Adrenal gland (tissue), 5 donors: ENCODE data around the gene TMCC2.

Source experiments
- POLR2A ChIP-seq, 2 donors: fragments of 450-650 bp; IDR thresholded peaks; one replicate each; pipeline ENCODE4 v1.6.1; 2017; ENCODE audit warnings: antibody characterized with exemption in 2 of 2, mild to moderate bottlenecking in 2 of 2, moderate library complexity in 1 of 2
- TF ChIP-seq, protein P1 (sequence below), 6 experiments: fragments of 450-650 bp in 4 of 6; fragments of 200-600 bp in 2 of 6; sonication (generic) in 1 of 6; IDR thresholded peaks; 1 replicate in 5 of 6; 2 replicates in 1 of 6; pipeline versions ENCODE4 v1.5.1 to v1.8.0; 2016 to 2021; ENCODE audit warnings: antibody characterized with exemption in 6 of 6, mild to moderate bottlenecking in 2 of 6, moderate library complexity in 1 of 6
- donor health status: DM: no; HTN: no; CAD: no.

DNA sequence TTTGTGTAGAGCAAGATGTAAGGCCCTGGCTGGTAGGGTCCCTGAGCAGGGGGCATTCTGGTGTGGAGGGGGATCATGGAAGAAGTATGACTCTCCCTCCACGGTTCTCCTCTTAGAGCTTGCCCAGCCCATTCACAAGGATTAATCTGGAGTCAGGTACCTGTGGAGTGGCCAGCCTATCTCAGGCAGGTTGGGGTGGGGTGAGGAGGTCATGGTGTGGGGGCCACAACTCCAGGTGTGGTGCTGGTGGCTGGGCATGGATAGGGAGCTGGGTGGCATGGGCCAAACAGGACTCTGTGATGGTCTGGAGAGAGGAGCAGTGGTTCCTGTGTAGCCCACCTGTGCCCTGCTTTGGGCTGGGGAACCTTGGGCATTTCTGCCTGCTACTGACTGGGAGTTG lies 32.3 kb downstream of the TMCC2 start:
- TF ChIP-seq, protein P1, sequence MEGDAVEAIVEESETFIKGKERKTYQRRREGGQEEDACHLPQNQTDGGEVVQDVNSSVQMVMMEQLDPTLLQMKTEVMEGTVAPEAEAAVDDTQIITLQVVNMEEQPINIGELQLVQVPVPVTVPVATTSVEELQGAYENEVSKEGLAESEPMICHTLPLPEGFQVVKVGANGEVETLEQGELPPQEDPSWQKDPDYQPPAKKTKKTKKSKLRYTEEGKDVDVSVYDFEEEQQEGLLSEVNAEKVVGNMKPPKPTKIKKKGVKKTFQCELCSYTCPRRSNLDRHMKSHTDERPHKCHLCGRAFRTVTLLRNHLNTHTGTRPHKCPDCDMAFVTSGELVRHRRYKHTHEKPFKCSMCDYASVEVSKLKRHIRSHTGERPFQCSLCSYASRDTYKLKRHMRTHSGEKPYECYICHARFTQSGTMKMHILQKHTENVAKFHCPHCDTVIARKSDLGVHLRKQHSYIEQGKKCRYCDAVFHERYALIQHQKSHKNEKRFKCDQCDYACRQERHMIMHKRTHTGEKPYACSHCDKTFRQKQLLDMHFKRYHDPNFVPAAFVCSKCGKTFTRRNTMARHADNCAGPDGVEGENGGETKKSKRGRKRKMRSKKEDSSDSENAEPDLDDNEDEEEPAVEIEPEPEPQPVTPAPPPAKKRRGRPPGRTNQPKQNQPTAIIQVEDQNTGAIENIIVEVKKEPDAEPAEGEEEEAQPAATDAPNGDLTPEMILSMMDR (IDR thresholded peaks at IDR 0.05): no peak
- TF ChIP-seq POLR2A (IDR thresholded peaks at IDR 0.05): no peak
